ENCODE measurements around the gene RYR2.
A peak's percentile ranks its signal among the peaks of the same experiment; 100 is the strongest.

- TF ChIP-seq TEAD4 (IDR thresholded peaks at IDR 0.05; ENCODE audit: borderline replicate concordance, insufficient read depth) (no peak), CTCF (IDR thresholded peaks at IDR 0.05) (peak; percentile 35), ZBTB33 (IDR thresholded peaks at IDR 0.05; ENCODE audit: borderline replicate concordance, low read depth) (no peak), TAF1 (IDR thresholded peaks at IDR 0.05; ENCODE audit: borderline replicate concordance, low read depth, low read length) (no peak)
Measured at GRCh38 chr1:237677979-237678378, 636.0 kb downstream of the RYR2 start.

Data from SK-N-SH (cell line).